Measurements from ENCODE around the gene RDH12.
"Not testable (repeated sequence)": the region's sequence is repeated elsewhere in the genome, so short reads cannot be mapped to it uniquely, and the experiment has no call there.

The RDH12 gene

GRCh38 chr14:67709346-67709745, 7.7 kb downstream of the RDH12 start:
- DNase-seq, result not testable (repeated sequence)

GRCh38 chr14:67709796-67710195, 8.1 kb downstream of the RDH12 start:
- not testable (repeated sequence) for DNase-seq

GRCh38 chr14:67710209-67710608, 8.5 kb downstream of the RDH12 start:
- DNase-seq, result no peak

- no peak for DNase-seq
Observed at GRCh38 chr14:67717048-67717447, 15.4 kb downstream of the RDH12 start.

GRCh38 chr14:67718265-67718664, 16.6 kb downstream of the RDH12 start:
- DNase-seq, result no peak

GRCh38 chr14:67719385-67719784, 17.7 kb downstream of the RDH12 start:
- DNase-seq, result not testable (repeated sequence)

- DNase-seq, result no peak
Observed at GRCh38 chr14:67719866-67720265, 18.2 kb downstream of the RDH12 start.

- DNase-seq, result no peak
Observed at GRCh38 chr14:67721875-67722274, 20.2 kb downstream of the RDH12 start.

- DNase-seq, result no peak
Observed at GRCh38 chr14:67722293-67722692, 20.6 kb downstream of the RDH12 start.

GRCh38 chr14:67725171-67725570, 23.5 kb downstream of the RDH12 start:
- DNase-seq, result no peak

GRCh38 chr14:67727361-67727760, 25.7 kb downstream of the RDH12 start:
- no peak for DNase-seq

- DNase-seq, result no peak
Observed at GRCh38 chr14:67728258-67728657, 26.6 kb downstream of the RDH12 start.

- DNase-seq, result no peak
Observed at GRCh38 chr14:67729072-67729885, 27.6 kb downstream of the RDH12 start.

- DNase-seq, result no peak
Observed at GRCh38 chr14:67733616-67734015, 31.9 kb downstream of the RDH12 start.

- no peak for DNase-seq
Observed at GRCh38 chr14:67734675-67735074, 33.0 kb downstream of the RDH12 start.

- no peak for DNase-seq
Observed at GRCh38 chr14:67735336-67736147, 33.9 kb downstream of the RDH12 start.

GRCh38 chr14:67736771-67737170, 35.1 kb downstream of the RDH12 start:
- DNase-seq, result no peak

- DNase-seq, result no peak
Observed at GRCh38 chr14:67738740-67739504, 37.2 kb downstream of the RDH12 start.

GRCh38 chr14:67744046-67744445, 42.4 kb downstream of the RDH12 start:
- no peak for DNase-seq

GRCh38 chr14:67746927-67747326, 45.2 kb downstream of the RDH12 start:
- no peak for DNase-seq

GRCh38 chr14:67748312-67748711, 46.6 kb downstream of the RDH12 start:
- DNase-seq, result no peak

GRCh38 chr14:67749341-67750084, 47.8 kb downstream of the RDH12 start:
- DNase-seq, result no peak

GRCh38 chr14:67756496-67756895, 54.8 kb downstream of the RDH12 start:
- no peak for DNase-seq
